ENCODE measurements around the gene HOXB5.

DNA sequence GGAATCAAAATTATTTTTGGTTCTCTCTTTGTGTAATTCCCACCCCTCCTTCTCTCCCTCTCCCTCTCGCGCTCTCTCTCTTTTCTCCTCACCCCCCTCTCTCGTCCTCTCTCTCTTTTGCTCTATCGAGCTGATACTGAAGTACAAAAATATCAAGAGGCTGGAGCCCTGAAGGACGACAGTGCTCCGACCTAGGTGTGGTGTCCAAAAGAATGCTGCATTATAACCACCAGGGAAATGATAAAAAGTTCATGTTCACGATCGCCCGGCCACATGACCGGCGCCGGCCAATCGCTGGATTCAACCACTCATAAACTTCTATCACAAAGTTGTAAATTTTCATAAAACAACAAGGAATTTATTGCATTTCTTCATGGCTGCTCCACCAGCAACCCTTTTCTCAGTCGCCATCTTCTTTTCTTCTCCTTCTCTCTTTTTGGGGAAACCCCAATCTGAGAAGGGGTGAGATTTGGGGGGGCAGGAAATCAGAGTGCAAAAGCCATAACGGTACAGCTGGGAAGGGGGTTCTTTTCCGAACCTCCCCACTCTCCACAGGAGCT lies 11.3 kb upstream of the HOXB5 start, which contains the start of gene HOXB6:
- no peak for TF ChIP-seq POLR2A (IDR thresholded peaks at IDR 0.05)
- TF ChIP-seq, protein P1, sequence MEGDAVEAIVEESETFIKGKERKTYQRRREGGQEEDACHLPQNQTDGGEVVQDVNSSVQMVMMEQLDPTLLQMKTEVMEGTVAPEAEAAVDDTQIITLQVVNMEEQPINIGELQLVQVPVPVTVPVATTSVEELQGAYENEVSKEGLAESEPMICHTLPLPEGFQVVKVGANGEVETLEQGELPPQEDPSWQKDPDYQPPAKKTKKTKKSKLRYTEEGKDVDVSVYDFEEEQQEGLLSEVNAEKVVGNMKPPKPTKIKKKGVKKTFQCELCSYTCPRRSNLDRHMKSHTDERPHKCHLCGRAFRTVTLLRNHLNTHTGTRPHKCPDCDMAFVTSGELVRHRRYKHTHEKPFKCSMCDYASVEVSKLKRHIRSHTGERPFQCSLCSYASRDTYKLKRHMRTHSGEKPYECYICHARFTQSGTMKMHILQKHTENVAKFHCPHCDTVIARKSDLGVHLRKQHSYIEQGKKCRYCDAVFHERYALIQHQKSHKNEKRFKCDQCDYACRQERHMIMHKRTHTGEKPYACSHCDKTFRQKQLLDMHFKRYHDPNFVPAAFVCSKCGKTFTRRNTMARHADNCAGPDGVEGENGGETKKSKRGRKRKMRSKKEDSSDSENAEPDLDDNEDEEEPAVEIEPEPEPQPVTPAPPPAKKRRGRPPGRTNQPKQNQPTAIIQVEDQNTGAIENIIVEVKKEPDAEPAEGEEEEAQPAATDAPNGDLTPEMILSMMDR (IDR thresholded peaks at IDR 0.05): no peak
